HuH-7 (cell line): ENCODE measurements around the gene COA1.

ENCODE experiments used
- DNase-seq: peaks from one replicate; pipeline ENCODE4 v3.0.0; 2011; ENCODE audit warnings: low spot score

The COA1 gene

GRCh38 chr7:43590862-43591557, 138.3 kb downstream of the COA1 start:
- DNase-seq: no peak

DNA sequence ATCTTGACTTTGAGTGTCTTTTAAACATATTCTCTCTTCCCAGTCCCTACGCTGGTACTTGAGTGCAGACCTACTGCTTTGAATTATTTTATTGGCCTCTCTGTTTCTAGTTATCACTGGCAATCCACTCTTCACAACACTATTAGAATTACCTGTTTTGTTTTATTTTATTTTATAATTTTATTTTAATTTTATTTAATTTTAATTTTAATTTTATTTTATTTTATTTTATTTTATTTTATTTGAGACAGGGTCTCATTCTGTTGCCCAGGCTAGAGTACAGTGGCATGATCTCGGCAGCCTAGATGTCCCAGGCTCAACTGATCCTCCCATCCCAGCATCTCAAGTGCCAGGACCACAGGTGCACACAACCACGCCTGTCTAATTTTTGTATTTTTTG, 139.6 kb downstream of the COA1 start:
- DNase-seq: no peak
